Duodenal mucosa (tissue), 2 donors: Measurements from ENCODE around the gene BLOC1S1.

Source experiments
- H3K27ac ChIP-seq: one replicate; pipeline ENCODE4 v1.7.0; 2013; ENCODE audit warnings: low read depth, low read length
- H3K27me3 ChIP-seq, 2 donors: one replicate each; pipeline ENCODE4 v1.7.0; 2013; ENCODE audit warnings: low read length in 2 of 2, control low read depth in 1 of 2; ENCODE audit not compliant: insufficient read depth in 2 of 2, control insufficient read depth in 1 of 2
- H3K36me3 ChIP-seq, 2 donors: one replicate each; pipeline ENCODE4 v1.7.0; 2013; ENCODE audit warnings: low read length in 2 of 2, control low read depth in 1 of 2; ENCODE audit not compliant: insufficient read depth in 2 of 2, control insufficient read depth in 1 of 2
- H3K4me1 ChIP-seq, 2 donors: one replicate each; pipeline ENCODE4 v1.7.0; 2013; ENCODE audit warnings: low read length in 2 of 2, control low read depth in 1 of 2; ENCODE audit not compliant: insufficient read depth in 2 of 2, control insufficient read depth in 1 of 2
- H3K4me3 ChIP-seq, 2 donors: one replicate each; pipeline ENCODE4 v1.7.0; 2013; ENCODE audit warnings: low read length in 2 of 2, low read depth in 1 of 2
- H3K9ac ChIP-seq, 2 donors: one replicate each; pipeline ENCODE4 v1.7.0; 2013; ENCODE audit warnings: low read length in 2 of 2, low read depth in 1 of 2
- H3K9me3 ChIP-seq, 2 donors: one replicate each; pipeline ENCODE4 v1.7.0; 2013; ENCODE audit warnings: low read length in 2 of 2, control low read depth in 1 of 2; ENCODE audit not compliant: control insufficient read depth in 1 of 2

Gene BLOC1S1

GRCh38 chr12:55726971-55727370, 11.1 kb downstream of the BLOC1S1 start:
- Histone ChIP-seq H3K27me3 (no peaks in the 10 kb centered on the region), H3K4me1 (peaks cover 43 to 59% of the 10 kb centered on the region in 2 donors), H3K4me3 (peak overlapping the region; percentile 82 to 97), H3K36me3 (peaks cover 13 to 37% of the 10 kb centered on the region in 2 donors), H3K9me3 (no peaks in the 10 kb centered on the region), H3K9ac (peak overlapping the region; percentile 88 to 98), H3K27ac (peak overlapping the region; percentile 24)

DNA sequence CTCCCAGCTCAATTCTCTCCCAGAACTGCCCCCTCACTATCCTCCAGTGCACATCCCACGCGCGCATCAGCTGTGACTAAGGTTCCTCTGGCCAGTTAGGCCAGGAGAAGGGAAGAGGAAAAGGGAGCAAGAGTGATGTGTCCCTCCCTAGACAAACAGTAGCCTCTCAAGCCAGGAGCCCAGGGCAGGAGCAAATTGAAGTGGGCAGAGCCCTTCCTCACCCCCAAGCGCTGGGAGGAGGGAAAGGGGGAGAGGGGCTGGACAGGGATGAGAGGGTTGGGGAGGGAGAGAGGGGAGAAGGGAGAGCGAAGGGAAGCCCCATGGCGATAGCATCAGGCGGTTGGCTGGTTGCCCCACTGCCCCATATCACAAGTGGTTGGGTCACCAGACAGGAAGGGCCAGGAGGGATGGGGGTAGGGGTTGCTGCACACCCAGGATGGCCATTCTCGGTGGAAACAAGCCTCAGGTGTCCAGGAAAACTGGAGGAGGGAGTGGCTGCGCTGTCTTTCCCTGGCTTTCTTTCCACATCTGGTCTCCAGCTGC, 11.9 kb downstream of the BLOC1S1 start:
- peak overlapping the region; percentile 88 to 98 for H3K9ac ChIP-seq
- H3K36me3 ChIP-seq, result peaks cover 13 to 37% of the 10 kb centered on the region in 2 donors
- peaks cover 43 to 55% of the 10 kb centered on the region in 2 donors for H3K4me1 ChIP-seq

GRCh38 chr12:55728186-55728938, 12.5 kb downstream of the BLOC1S1 start:
- H3K27me3 ChIP-seq, result no peaks in the 10 kb centered on the region
- peak overlapping the region; percentile 88 to 98 for H3K9ac ChIP-seq
- no peaks in the 10 kb centered on the region for H3K9me3 ChIP-seq
- peaks cover 13 to 30% of the 10 kb centered on the region in 2 donors for H3K36me3 ChIP-seq
- peak overlapping the region; percentile 96 for H3K27ac ChIP-seq
- peaks cover 39 to 49% of the 10 kb centered on the region in 2 donors for H3K4me1 ChIP-seq
- H3K4me3 ChIP-seq, result peak overlapping the region; percentile 82 to 97

More for the DNA sequence above, 11.9 kb downstream of the BLOC1S1 start:
- no peaks in the 10 kb centered on the region for H3K9me3 ChIP-seq
- H3K27ac ChIP-seq, result peak overlapping the region; percentile 96
- no peaks in the 10 kb centered on the region for H3K27me3 ChIP-seq
- peak overlapping the region; percentile 82 to 97 for H3K4me3 ChIP-seq

DNA sequence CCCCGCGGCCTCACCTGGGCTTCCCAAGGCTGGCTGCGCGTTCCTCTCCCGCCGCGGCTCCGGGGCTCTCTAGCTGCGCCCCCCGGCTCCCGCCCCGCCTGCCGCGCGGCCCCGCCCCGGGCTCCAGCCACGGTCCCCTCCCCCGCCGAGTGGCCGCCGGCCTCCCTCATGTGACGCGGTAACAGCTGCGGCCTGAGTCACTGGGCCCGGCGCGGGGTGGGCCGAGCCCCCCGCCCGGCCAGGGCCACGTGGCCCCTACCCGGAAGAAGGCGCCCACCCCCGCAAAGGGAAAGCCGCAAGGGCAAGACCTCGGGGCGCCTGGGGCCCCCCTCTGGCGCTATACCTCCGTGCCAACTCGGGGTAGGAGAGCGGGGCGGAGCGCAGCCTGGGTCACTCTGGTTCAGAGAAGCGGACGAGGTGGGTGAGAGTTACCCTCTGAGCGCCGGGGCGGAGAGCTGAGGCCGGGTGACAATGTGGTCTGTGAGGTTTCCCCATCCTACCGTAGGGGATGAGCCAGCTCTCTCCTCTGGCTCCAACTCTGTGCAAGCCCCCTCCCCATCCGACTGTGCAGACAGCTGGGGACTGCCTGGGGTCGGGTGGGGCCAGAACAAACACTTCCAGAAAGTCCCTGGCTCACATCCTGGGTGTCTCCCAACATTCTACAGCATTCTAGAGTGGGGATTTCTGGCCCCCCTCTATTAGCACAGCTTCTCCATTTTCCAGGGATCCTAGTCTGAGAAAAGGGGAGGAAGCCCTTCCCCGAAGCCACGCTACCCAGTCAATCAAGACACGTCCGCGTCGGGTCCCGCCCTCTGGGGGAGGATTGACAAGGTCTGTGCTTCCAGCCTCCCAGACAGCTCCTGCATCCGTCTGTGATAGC, 13.3 kb downstream of the BLOC1S1 start, which contains the start of gene CD63:
Gene CD63 (minus strand): TSS at position 71 of the 880 bp plus-strand sequence. CDS start 668 bp downstream, outside the sequence.
- H3K4me1 ChIP-seq, result peaks cover 31 to 41% of the 10 kb centered on the region in 2 donors
- peaks cover 11 to 24% of the 10 kb centered on the region in 2 donors for H3K36me3 ChIP-seq
- no peaks in the 10 kb centered on the region for H3K9me3 ChIP-seq
- H3K27ac ChIP-seq, result peak within 1 kb of the TSS; percentile 96
- peak within 1 kb of the TSS; percentile 82 to 97 for H3K4me3 ChIP-seq
- H3K27me3 ChIP-seq, result no peaks in the 10 kb centered on the region
- peak within 1 kb of the TSS; percentile 88 to 98 for H3K9ac ChIP-seq

- Histone ChIP-seq H3K9me3 (no peaks in the 10 kb centered on the region), H3K27me3 (no peaks in the 10 kb centered on the region), H3K9ac (peak overlapping the region; percentile 86 to 98), H3K36me3 (peaks cover 8 to 15% of the 10 kb centered on the region in 2 donors), H3K4me1 (peaks cover 22 to 31% of the 10 kb centered on the region in 2 donors), H3K27ac (peak overlapping the region; percentile 96), H3K4me3 (peak overlapping the region; percentile 82 to 97)
Observed at GRCh38 chr12:55729819-55730818, 14.3 kb downstream of the BLOC1S1 start.

DNA sequence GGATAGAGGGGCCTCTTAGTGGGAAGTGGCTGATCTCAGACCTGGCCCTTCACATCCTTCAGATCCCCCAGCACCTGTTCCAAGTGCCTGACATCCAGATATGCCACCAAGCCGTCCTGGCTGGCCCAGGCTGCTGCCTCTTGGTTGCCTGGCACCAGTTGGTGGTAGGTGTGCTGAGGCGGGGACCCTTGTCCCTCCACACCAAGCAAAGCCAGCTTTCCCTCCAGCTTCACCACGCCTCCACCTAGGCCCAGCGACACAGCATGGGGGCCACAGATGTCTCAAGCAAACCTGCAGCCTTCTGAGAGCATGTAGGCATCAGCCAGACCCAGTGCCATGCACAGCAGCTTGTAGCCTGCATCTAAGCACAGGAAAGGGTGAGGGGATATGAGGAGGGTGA, 16.4 kb downstream of the BLOC1S1 start:
- H3K27me3 ChIP-seq, result no peaks in the 10 kb centered on the region
- H3K4me1 ChIP-seq, result peaks cover 15 to 25% of the 10 kb centered on the region in 2 donors
- H3K4me3 ChIP-seq, result no peak overlapping the region
- no peaks in the 10 kb centered on the region for H3K36me3 ChIP-seq
- H3K9ac ChIP-seq, result no peak overlapping the region
- no peaks in the 10 kb centered on the region for H3K9me3 ChIP-seq
- no peak overlapping the region for H3K27ac ChIP-seq

DNA sequence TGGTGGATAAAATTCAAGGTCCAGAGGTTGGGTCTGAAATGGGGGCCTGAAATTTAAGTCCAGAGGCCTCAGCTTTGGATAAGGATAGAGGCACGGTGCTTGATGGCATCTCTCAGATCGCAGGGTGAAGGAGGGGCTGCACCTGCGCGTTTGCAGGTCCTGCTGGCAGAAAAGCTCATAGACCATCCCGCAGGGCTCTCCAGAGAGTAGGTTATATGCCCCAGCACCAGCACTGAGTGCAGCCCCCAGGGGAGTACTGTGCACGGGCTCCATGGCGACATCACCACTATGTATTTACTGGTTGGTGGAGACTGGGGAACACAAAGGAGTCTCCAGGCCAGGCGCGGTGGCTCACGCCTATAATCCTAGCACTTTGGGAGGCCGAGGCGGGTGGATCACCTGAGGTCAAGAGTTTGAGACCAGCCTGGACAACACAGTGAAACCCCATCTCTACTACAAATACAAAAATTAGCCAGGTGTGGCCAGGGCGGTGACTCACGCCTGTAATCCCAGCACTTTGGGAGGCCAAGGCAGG, 17.2 kb downstream of the BLOC1S1 start:
- Histone ChIP-seq H3K9ac (no peak overlapping the region), H3K36me3 (no peaks in the 10 kb centered on the region), H3K9me3 (no peaks in the 10 kb centered on the region), H3K4me3 (no peak overlapping the region), H3K27me3 (no peaks in the 10 kb centered on the region), H3K27ac (no peak overlapping the region), H3K4me1 (peaks cover 14 to 25% of the 10 kb centered on the region in 2 donors)

DNA sequence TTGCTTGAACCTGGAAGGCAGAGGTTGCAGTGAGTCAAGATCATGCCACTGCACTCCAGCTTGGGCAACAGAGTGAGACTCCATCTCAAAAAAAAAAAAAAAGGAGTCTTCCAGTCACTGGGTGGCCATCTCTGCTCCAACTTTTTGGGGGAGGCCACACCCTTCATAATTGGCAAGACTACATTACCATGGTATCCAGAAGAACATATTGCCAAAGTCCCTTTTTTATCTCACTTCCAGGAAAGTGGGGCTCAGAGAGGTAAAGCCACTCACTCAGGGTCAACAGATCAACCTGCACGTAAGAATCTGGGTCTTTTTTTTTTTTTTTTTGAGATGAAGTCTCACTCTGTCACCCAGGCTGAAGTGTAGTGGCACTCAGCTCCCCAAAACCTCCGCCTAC, 18.0 kb downstream of the BLOC1S1 start:
- H3K4me1 ChIP-seq, result peaks cover 20 to 29% of the 10 kb centered on the region in 2 donors
- no peak overlapping the region for H3K9ac ChIP-seq
- H3K4me3 ChIP-seq, result no peak overlapping the region
- no peaks in the 10 kb centered on the region for H3K9me3 ChIP-seq
- H3K27me3 ChIP-seq, result no peaks in the 10 kb centered on the region
- H3K36me3 ChIP-seq, result no peaks in the 10 kb centered on the region
- no peak overlapping the region for H3K27ac ChIP-seq

DNA sequence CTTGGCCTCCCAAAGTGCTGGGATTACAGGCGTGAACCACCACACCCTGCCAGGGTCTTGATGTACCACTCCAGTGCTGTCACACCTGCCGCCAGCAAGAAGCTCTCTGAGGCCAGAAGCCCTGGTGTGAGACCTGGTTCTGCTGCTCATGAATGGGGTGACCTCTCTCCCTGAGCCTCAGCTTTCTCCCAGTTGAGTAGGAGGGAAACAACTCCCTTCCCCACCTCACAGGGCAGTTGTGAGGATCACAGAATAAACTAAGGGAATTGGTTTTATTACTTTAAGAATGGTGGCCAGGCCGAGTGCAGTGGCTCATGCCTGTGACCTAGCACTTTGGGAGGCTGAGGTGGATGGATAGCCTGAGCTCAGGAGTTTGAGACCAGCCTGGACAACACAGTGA, 18.7 kb downstream of the BLOC1S1 start:
- no peak overlapping the region for H3K27ac ChIP-seq
- H3K27me3 ChIP-seq, result no peaks in the 10 kb centered on the region
- no peaks in the 10 kb centered on the region for H3K36me3 ChIP-seq
- H3K4me3 ChIP-seq, result no peak overlapping the region
- H3K4me1 ChIP-seq, result peaks cover 20 to 27% of the 10 kb centered on the region in 2 donors
- H3K9ac ChIP-seq, result no peak overlapping the region
- no peaks in the 10 kb centered on the region for H3K9me3 ChIP-seq
